Cardiac septum (tissue), 1 donor: ENCODE results near the gene EVC2. TPM values are rescaled to one million over a fixed set of nuclear protein-coding genes. Genes with fewer than 3 reads are reported as not detected.
A peak's percentile ranks its signal among the peaks of the same experiment; 100 is the strongest.

Source experiments
- DNase-seq: peaks from one replicate; pipeline ENCODE4 v3.0.0-alpha.2; 2020; ENCODE audit warnings: low spot score
- intact Hi-C: fragments of 100-400 bp; cut with DNase I; formaldehyde crosslinking; loops from one replicate; pipeline ENCODE4 v1.14.0; 2022
- total RNA-seq: library from RNA; stranded (reverse); fragmentation: NEBNext Ultra II Directional; extraction: Animal tissue kit (Norgen Biotek cat#: 25700); gene quantifications from one replicate; pipeline ENCODE4 v1.2.1, GENCODE V29; 2021
- donor health status: DM: no; HTN: no; CAD: no.

The EVC2 gene
- total RNA-seq, 1 donor from 2014 or later = 1.3 TPM

DNA sequence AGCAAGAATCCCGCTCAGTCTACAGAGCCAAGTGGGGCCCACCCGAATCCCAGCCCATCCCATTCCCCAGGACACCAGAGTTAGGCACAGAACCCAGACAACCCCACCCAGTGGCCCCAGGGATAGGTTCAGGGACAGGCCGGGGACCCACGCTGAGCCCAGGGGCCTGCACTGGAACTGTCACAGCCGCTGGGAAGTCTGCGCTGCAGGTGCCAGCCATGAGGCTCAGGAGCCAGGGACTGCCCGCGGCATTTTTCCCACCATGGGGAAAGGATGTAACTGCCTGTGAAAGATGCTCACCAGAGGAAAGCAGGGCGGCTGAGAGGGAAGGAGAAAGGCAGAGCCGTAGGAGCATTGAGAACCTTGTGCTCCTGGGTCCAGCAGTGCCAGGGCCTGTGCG, 12.0 kb downstream of the EVC2 start:
- DNase-seq = no peak

GRCh38 chr4:5693871-5694270, 14.5 kb downstream of the EVC2 start:
- peak; percentile 19 for DNase-seq
- intact Hi-C loops = no loop called here

More for the DNA sequence above, 12.0 kb downstream of the EVC2 start:
- intact Hi-C loops = no loop called here

DNA sequence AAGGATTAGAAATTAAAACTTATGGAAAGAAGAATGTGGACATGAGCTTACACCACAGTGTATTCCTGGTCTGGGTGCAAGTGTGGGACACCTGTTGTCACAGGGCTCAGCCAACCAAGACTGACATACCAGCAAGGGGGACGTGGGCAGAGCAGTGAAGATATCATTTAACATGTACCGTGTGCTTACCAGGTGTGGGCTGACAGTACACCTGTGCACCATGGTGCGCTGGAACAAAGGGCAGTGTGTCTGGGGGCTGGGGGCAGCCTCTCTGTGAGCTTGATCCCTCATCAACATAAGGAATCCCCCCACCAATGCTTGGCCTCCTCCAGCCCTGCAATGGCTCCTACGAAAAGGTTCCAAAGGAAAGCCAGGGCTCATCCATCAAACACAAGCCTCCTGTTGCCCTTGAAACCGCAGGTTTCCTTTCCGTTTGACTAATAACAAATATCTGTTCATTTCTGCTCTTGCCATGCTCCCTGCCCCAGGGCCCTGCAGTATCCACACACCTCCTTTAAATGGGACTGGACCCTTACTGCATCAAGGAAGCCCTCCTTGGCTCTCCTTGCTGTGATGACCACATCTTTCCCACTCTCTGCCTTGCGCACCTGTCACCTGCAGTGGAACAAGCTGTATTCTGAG, 16.7 kb downstream of the EVC2 start:
- DNase-seq = no peak
- intact Hi-C loops = no loop called here

DNA sequence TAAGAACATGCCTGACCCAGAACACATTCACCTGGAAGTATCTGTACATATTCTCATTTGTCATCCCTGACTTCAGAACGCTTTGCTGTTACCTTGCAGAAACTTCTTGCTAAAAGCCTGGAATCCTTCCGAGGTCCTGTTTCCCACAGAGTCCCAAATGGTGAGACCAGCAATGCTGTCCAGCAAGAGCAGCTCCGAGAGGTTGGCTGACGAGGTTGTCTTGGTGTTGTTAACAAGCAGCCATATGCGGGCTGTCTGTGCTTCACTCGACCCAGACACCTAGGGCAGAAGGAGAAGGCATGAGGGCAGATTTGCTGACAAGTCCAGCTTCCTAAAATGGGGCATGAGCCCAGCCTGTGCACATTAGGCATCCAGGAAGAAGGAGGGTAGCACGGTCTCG, 19.3 kb downstream of the EVC2 start:
- DNase-seq = peak; percentile 59
- intact Hi-C loops = no loop called here

GRCh38 chr4:5686338-5686737, 22.0 kb downstream of the EVC2 start:
- intact Hi-C loops = no loop called here
- no peak for DNase-seq

GRCh38 chr4:5685296-5685695, 23.1 kb downstream of the EVC2 start:
- intact Hi-C loops = no loop called here

GRCh38 chr4:5683566-5683965, 24.8 kb downstream of the EVC2 start:
- peak; percentile 67 for DNase-seq
- intact Hi-C loops = no loop called here

More at GRCh38 chr4:5685296-5685695, 23.1 kb downstream of the EVC2 start:
- DNase-seq = peak; percentile 9

GRCh38 chr4:5678977-5679376, 29.4 kb downstream of the EVC2 start:
- intact Hi-C loops = no loop called here
- DNase-seq = no peak

DNA sequence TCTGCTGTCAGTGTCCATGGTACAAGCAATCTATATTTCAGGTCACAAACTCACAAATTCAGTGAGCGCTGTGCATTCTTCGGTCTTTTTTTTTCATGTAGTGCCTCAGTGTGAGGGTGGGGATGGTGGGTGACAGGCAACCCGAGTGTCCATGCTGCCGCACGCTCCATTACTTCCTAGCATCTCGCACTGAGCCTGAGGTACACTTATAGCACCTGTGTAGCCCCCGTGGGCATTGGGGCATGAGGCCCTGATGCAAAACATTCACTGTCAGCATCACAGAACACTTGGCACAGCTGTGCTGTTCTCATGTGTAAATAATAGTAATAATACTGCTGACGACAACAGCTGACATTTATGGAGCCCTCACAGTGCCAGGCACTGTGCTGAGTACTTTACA, 31.6 kb downstream of the EVC2 start:
- intact Hi-C loops = no loop called here
- no peak for DNase-seq

DNA sequence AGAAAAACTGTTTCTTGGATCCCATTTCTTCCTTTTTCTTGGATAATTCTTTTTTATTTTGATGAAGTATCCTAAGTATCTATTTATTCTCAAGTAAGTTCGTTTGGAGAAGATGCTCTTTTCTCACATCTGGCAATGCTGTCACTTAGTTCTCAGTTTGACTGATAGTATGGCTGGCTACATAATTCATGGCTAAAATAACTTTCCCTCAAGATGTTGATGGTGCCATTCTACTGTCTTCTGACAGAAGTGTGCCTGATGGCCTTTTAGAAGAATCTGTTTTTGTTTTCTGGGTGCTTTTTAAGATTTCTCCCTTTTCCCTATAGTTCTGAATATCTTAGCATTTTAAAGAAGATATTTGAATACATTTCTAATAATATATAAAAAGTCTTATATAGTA, 41.6 kb downstream of the EVC2 start:
- intact Hi-C loops = no loop called here
- DNase-seq = no peak

GRCh38 chr4:5664778-5665177, 43.6 kb downstream of the EVC2 start:
- intact Hi-C loops = no loop called here
- DNase-seq = no peak

DNA sequence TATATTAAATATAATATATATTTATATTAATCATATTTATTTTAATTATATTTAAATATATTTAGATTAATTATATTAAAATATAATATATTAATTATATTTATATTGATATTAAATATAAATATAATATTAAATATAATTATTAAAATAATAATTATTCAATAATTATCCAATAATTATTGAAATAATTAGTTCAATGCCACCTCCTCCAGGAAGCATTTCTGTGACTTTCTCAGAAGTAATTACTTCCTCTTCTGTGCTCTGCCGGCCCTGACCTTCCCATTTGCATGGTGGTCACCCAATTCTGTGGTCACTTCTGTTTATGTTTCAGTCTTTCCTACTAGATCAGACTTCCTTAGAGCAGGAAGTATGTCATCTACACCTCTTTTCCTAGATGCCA, 45.8 kb downstream of the EVC2 start:
- intact Hi-C loops = no loop called here

GRCh38 chr4:5661237-5661636, 47.1 kb downstream of the EVC2 start:
- intact Hi-C loops = no loop called here
- no peak for DNase-seq

More for the DNA sequence above, 45.8 kb downstream of the EVC2 start:
- DNase-seq = no peak

- DNase-seq = no peak
- intact Hi-C loops = no loop called here
Measured at GRCh38 chr4:5660185-5660584, 48.2 kb downstream of the EVC2 start.

GRCh38 chr4:5658974-5659373, 49.4 kb downstream of the EVC2 start:
- intact Hi-C loops = no loop called here
- no peak for DNase-seq

- no peak for DNase-seq
- intact Hi-C loops = no loop called here
Measured at GRCh38 chr4:5656415-5656814, 51.9 kb downstream of the EVC2 start.

GRCh38 chr4:5654791-5655190, 53.6 kb downstream of the EVC2 start:
- DNase-seq = peak; percentile 49
- intact Hi-C loops = no loop called here

DNA sequence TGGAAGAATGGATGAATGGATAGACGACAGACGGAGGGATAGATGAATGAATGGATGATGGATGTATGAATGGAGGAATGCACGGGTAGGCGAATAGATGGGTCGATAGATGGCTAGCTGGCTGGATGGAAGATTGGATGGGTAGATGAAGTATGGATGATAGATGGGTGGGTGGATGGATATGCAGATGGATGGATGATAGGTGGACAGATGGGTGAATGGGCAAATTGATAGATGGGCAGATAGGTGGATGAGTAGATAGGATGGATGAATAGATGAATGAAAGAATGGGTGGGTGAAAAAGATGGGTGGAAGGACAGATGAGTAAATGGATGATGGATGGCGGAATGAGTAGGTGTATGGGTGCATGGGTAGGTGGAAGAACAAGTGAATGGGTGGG, 57.3 kb downstream of the EVC2 start:
- DNase-seq = no peak
- intact Hi-C loops = no loop called here

GRCh38 chr4:5650040-5650439, 58.3 kb downstream of the EVC2 start:
- intact Hi-C loops = no loop called here
- DNase-seq = no peak

GRCh38 chr4:5647351-5647750, 61.0 kb downstream of the EVC2 start:
- intact Hi-C loops = no loop called here
- no peak for DNase-seq

DNA sequence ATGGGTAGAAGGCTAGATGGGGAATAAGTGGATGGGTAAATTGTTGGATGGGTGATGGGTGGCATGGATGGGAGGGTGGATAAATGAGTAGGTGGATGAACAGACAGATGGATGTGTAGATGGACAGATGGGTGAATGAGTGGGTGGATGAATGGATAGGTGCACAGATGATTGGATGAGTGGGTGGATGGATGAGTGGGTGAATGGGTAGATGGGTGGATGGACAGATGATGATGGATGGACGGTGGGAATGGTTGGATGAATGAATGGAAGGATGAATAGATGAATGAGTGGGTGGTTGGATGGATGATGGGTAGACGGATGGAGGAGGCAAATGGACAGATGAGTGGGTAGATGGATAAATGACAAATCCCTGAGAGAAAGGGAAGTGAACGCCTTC, 68.3 kb downstream of the EVC2 start:
- no peak for DNase-seq
- intact Hi-C loops = no loop called here

DNA sequence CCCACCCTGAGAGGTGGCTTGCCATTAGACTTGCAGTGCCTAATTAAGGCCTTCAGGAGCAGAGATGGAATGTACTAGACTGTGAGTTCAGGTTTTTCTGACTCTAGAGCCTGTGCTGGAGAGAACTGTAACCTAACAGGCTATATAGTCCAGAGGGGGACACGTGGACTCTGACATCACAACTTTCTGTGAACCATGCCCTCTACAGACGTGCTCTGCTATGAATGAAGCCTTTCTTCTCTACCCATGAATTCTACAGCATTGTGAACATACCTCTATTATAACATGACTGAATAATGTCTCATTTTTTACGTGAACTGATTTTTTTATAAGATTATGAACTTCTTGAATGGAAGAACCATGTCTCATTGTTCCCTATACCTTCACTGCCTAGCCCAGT, 68.8 kb downstream of the EVC2 start:
- no peak for DNase-seq
- intact Hi-C loops = no loop called here
